Keratinocyte (primary cell): ENCODE measurements around the gene DACH1. TPM values are rescaled to one million over a fixed set of nuclear protein-coding genes. Genes with fewer than 3 reads are reported as not detected.

ENCODE experiments used
- DNase-seq: peaks from one replicate; pipeline ENCODE4 v3.0.0-alpha.2; 2011; ENCODE audit warnings: low read depth, missing footprints, low spot score
- FAIRE-seq: peaks from 2 replicates; lab custom pipeline; 2011; peaks lifted over from hg19 to GRCh38; lab: Jason Lieb, UNC
- H2AFZ ChIP-seq: 2 replicates; pipeline ENCODE4 v1.6.0; 2012; ENCODE audit warnings: low read length, control low read depth, inconsistent platforms; ENCODE audit not compliant: control insufficient read depth
- H3K27ac ChIP-seq: 2 replicates; pipeline ENCODE4 v1.5.1; 2011; ENCODE audit warnings: low read length; ENCODE audit not compliant: control insufficient read depth, insufficient read depth
- H3K27me3 ChIP-seq: 3 replicates; pipeline ENCODE4 v1.6.0; 2011; ENCODE audit warnings: low read length; ENCODE audit not compliant: control insufficient read depth, insufficient read depth; ENCODE audit errors: extremely low read depth
- H3K36me3 ChIP-seq, 2 experiments: 2 replicates in 1 of 2; 3 replicates in 1 of 2; pipeline ENCODE4 v1.5.1; 2011; ENCODE audit warnings: low read length in 2 of 2, mild to moderate bottlenecking in 1 of 2; ENCODE audit not compliant: control insufficient read depth in 2 of 2, insufficient read depth in 2 of 2; ENCODE audit errors: extremely low read depth in 1 of 2
- H3K4me1 ChIP-seq: 3 replicates; pipeline ENCODE4 v1.5.1; 2011; ENCODE audit warnings: low read length; ENCODE audit not compliant: control insufficient read depth, insufficient read depth; ENCODE audit errors: extremely low read depth
- H3K4me2 ChIP-seq: 3 replicates; pipeline ENCODE4 v1.6.0; 2011; ENCODE audit warnings: low read depth, low read length; ENCODE audit not compliant: control insufficient read depth, insufficient read depth; ENCODE audit errors: extremely low read depth
- H3K4me3 ChIP-seq, 3 experiments: fragments of 200-600 bp in 1 of 3; sonication (generic) in 1 of 3; 2 replicates in 2 of 3; 3 replicates in 1 of 3; pipeline ENCODE4 v1.5.1; 2011 to 2016; ENCODE audit warnings: low read length in 3 of 3, mild to moderate bottlenecking in 3 of 3, control low read depth in 2 of 3, inconsistent platforms in 1 of 3, low read depth in 1 of 3, mixed read lengths in 1 of 3, mixed run types in 1 of 3, moderate library complexity in 1 of 3; ENCODE audit not compliant: control insufficient read depth in 2 of 3, insufficient read depth in 2 of 3; ENCODE audit errors: extremely low read depth in 1 of 3
- H3K79me2 ChIP-seq: 2 replicates; pipeline ENCODE4 v1.6.0; 2012; ENCODE audit warnings: low read length; ENCODE audit not compliant: control insufficient read depth, insufficient read depth
- H3K9ac ChIP-seq: 3 replicates; pipeline ENCODE4 v1.6.0; 2011; ENCODE audit warnings: low read length; ENCODE audit not compliant: control insufficient read depth, insufficient read depth; ENCODE audit errors: extremely low read depth
- H3K9me1 ChIP-seq: 3 replicates; pipeline ENCODE4 v1.6.0; 2011; ENCODE audit warnings: low read length; ENCODE audit not compliant: control insufficient read depth, insufficient read depth; ENCODE audit errors: extremely low read depth
- H3K9me3 ChIP-seq: 2 replicates; pipeline ENCODE4 v1.5.1; 2012; ENCODE audit warnings: low read depth, low read length; ENCODE audit not compliant: control insufficient read depth
- H4K20me1 ChIP-seq: 3 replicates; pipeline ENCODE4 v1.6.0; 2011; ENCODE audit warnings: low read length; ENCODE audit not compliant: control insufficient read depth, insufficient read depth; ENCODE audit errors: extremely low read depth
- EZH2 ChIP-seq: IDR thresholded peaks from one replicate; pipeline ENCODE4 v1.6.1; 2012; ENCODE audit warnings: inconsistent platforms, mild to moderate bottlenecking, low read length, moderate library complexity
- dilution Hi-C: fragments of 300-500 bp; cut with MboI; formaldehyde crosslinking; loops from one replicate; pipeline ENCODE4 v1.7.0; 2020; ENCODE audit warnings: low sequenced_read_pairs; ENCODE audit not compliant: extremely low pct_ligation_motif_present
- polyA plus RNA-seq, 5 experiments: library from polyadenylated mRNA; depleted of rRNA in 3 of 5; stranded (reverse) in 3 of 5; stranded (forward) in 1 of 5; unstranded in 1 of 5; fragments of >200 nt; gene quantifications; 1 replicate in 1 of 5; 2 replicates in 3 of 5; 3 replicates in 1 of 5; pipeline versions ENCODE4 v1.2.1 to v1.2.3, GENCODE V29; 2011 to 2012; ENCODE audit warnings: missing spikeins in 2 of 5, low read depth in 1 of 5, low replicate concordance in 1 of 5
- TF ChIP-seq, protein P1 (sequence below), 3 experiments: IDR thresholded peaks in 1 of 3; conservative IDR thresholded peaks in 1 of 3; optimal IDR thresholded peaks in 1 of 3; 2 replicates in 2 of 3; 3 replicates in 1 of 3; pipeline versions ENCODE3 to v1.5.1; 2011; ENCODE audit warnings: low read length in 3 of 3, mild to moderate bottlenecking in 3 of 3, moderate library complexity in 2 of 3, control low read depth in 1 of 3, inconsistent platforms in 1 of 3; ENCODE audit not compliant: insufficient read depth in 2 of 3; ENCODE audit errors: extremely low read depth in 1 of 3

The DACH1 gene
- polyA plus RNA-seq, 1 donor (not counting 4 experiments of a cell fraction or from before 2014, with no cell fraction given), result not detected

DNA sequence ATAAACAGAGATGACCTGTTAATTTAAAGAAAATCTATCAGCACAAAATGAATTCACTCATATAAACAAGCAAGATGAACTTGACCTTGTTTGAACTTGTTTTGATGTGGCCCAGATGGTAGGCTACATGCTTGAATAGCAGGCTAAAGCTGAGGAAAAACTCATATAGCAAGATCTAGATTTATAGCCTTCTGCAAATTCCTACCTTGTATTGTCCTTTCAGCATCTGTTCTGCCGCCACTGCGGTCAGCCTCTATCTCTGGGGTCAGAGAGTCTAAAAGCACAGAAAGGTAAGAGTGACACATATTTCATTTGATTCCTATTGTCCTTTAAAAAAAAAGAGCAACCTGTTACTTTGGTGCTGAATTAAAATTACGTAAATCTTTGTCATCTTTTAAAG, 392.1 kb downstream of the DACH1 start:
- TF ChIP-seq, protein P1, sequence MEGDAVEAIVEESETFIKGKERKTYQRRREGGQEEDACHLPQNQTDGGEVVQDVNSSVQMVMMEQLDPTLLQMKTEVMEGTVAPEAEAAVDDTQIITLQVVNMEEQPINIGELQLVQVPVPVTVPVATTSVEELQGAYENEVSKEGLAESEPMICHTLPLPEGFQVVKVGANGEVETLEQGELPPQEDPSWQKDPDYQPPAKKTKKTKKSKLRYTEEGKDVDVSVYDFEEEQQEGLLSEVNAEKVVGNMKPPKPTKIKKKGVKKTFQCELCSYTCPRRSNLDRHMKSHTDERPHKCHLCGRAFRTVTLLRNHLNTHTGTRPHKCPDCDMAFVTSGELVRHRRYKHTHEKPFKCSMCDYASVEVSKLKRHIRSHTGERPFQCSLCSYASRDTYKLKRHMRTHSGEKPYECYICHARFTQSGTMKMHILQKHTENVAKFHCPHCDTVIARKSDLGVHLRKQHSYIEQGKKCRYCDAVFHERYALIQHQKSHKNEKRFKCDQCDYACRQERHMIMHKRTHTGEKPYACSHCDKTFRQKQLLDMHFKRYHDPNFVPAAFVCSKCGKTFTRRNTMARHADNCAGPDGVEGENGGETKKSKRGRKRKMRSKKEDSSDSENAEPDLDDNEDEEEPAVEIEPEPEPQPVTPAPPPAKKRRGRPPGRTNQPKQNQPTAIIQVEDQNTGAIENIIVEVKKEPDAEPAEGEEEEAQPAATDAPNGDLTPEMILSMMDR (optimal IDR thresholded peaks at IDR 0.05 in 1 of 3, IDR thresholded peaks at IDR 0.05 in 1 of 3, conservative IDR thresholded peaks at IDR 0.05 in 1 of 3; ENCODE audit: extremely low read depth in 1 of 3, insufficient read depth in 2 of 3, low read length in 3 of 3), result no peak
- no peak for TF ChIP-seq EZH2
- dilution Hi-C loops, result no loop called here

DNA sequence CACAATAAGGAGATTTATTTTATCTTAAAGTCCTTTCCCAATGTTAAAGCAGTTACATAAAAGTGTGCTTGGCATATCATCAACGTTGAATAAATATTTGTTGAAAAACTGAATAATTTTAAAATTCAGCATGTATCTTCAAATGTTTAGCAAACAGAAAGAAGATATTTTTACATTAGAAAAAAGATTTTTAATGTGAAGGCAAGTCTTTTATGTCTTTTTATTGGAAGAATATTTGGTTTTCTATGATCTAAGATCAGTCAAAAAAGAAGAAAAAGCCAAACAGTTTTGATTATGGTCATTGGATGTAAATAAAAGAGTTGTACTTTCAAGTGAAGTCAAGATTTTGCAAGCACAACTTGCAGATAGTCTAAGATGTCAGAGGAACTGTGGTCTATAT, 397.4 kb downstream of the DACH1 start:
- DNase-seq (no peak), FAIRE-seq (no peak)
- no peak overlapping the region for H3K4me2 ChIP-seq
- no peaks in the 10 kb centered on the region for H3K9me1 ChIP-seq
- no peak for TF ChIP-seq EZH2
- TF ChIP-seq, protein P1 (optimal IDR thresholded peaks at IDR 0.05 in 1 of 3, IDR thresholded peaks at IDR 0.05 in 1 of 3, conservative IDR thresholded peaks at IDR 0.05 in 1 of 3; ENCODE audit: extremely low read depth in 1 of 3, insufficient read depth in 2 of 3, low read length in 3 of 3), result no peak
- H2AFZ ChIP-seq, result no peak overlapping the region
- H3K27me3 ChIP-seq, result no peaks in the 10 kb centered on the region
- H4K20me1 ChIP-seq, result no peaks in the 10 kb centered on the region
- no peaks in the 10 kb centered on the region for H3K9me3 ChIP-seq
- H3K4me1 ChIP-seq, result no peaks in the 10 kb centered on the region
- no peaks in the 10 kb centered on the region for H3K36me3 ChIP-seq
- H3K9ac ChIP-seq, result no peak overlapping the region
- dilution Hi-C loops, result no loop called here
- H3K79me2 ChIP-seq, result no peaks in the 10 kb centered on the region
- H3K4me3 ChIP-seq, result no peak overlapping the region
- no peak overlapping the region for H3K27ac ChIP-seq

More for the DNA sequence above, 392.1 kb downstream of the DACH1 start:
- Histone ChIP-seq H2AFZ (no peak overlapping the region), H3K9me1 (no peaks in the 10 kb centered on the region), H4K20me1 (no peaks in the 10 kb centered on the region), H3K9me3 (no peaks in the 10 kb centered on the region), H3K36me3 (no peaks in the 10 kb centered on the region), H3K79me2 (no peaks in the 10 kb centered on the region), H3K27me3 (no peaks in the 10 kb centered on the region), H3K9ac (no peak overlapping the region), H3K4me3 (no peak overlapping the region), H3K4me2 (no peak overlapping the region), H3K4me1 (no peaks in the 10 kb centered on the region), H3K27ac (no peak overlapping the region)
- FAIRE-seq (no peak), DNase-seq (no peak)
